ENCODE results near the gene FBLN1. TPM values are rescaled to one million over a fixed set of nuclear protein-coding genes. Genes with fewer than 3 reads are reported as not detected.

The FBLN1 gene
- total and polyA plus RNA-seq, 2 of the 8 experiments (the other 6 are each of a cell fraction or from before 2014, with no cell fraction given): 159 to 168 TPM

DNA sequence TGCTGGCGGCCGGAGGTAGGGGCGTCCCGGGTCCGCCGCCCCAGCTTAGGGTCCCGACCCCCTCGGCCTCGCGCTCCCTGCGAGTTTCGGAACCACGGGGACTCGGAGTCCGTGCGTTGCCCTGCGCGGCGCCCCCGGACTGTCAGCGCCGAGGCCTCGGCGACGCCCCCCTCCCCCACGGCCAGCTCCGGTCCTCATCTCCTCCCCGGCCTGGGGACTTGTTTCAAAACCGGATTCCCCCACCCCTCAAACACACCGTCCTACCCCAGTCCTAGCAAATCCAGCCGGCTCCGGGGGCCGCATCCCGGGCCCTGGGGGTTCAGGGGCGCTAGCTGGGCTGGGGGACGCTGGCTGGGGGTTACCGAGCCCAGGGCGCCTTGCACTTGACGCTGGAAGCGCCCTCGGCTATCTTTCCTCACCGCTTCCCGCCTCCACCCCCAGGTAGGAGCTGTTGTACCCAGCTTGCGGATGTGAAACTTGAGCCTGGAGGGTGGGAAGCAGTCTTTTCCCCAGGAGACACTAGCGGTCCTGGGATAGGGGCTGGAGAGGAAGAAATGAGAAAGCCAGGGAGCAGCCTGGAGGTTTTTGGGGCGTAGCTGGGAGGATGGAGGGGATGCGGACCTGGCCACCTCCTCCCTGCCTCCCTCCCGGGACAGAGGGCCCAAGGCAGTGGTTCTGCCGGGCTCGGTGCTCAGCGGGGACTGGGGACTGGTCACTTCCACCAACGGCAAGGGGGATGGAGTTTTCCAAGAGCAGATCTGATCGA is 550 bp downstream of the FBLN1 start:
- DNase-seq (ENCODE audit: low read depth in 1 of 2, low spot score in 2 of 2): peak in 1 of 2 experiments; percentile 76
- Histone ChIP-seq H3K23me2 (ENCODE audit: low read depth, low read length) (peaks cover 15% of the 10 kb centered on the region), H3K4ac (replicated peaks; ENCODE audit: insufficient read length, low read depth, low read length) (peak overlapping the region; percentile 85), H3K9ac (replicated peaks in 1 of 4; ENCODE audit: extremely low read depth in 1 of 4, low read depth in 3 of 4, low read length in 3 of 4) (peak overlapping the region; percentile 65 to 75 (median 74)), H3K18ac (ENCODE audit: extremely low read depth, low read length) (peak overlapping the region; percentile 88), H2BK15ac (ENCODE audit: low read length) (peak overlapping the region; percentile 72; the same call in 1 of the 2 replicates), H3K9me3 (ENCODE audit: insufficient read depth in 2 of 2, low read depth in 1 of 2, low read length in 1 of 2) (no peaks in the 10 kb centered on the region), H2AFZ (ENCODE audit: low read length) (no peak overlapping the region), H4K8ac (ENCODE audit: extremely low read depth, insufficient read depth, low read length) (peak overlapping the region; percentile 95), H3K79me1 (ENCODE audit: low read depth, low read length) (peaks cover 15% of the 10 kb centered on the region), H4K5ac (ENCODE audit: insufficient read length, low read depth, low read length) (peak overlapping the region; percentile 50), H2BK120ac (replicated peaks; ENCODE audit: low read depth, low read length) (peak overlapping the region; percentile 28), H2BK5ac (ENCODE audit: low read depth, low read length) (peak overlapping the region; percentile 91; the same call in 1 of the 2 replicates), H3K4me2 (ENCODE audit: insufficient read depth in 1 of 2, low read depth in 2 of 2, low read length in 2 of 2) (peak overlapping the region; percentile 84), H3K27ac (ENCODE audit: low read depth, low read length) (peak overlapping the region; percentile 43), H4K91ac (replicated peaks; ENCODE audit: insufficient read length, low read length) (peak overlapping the region; percentile 94), H3K23ac (ENCODE audit: insufficient read length) (no peak overlapping the region), H3K36me3 (ENCODE audit: control insufficient read depth in 2 of 4, insufficient read depth in 4 of 4, low read length in 3 of 4) (no peaks in the 10 kb centered on the region), H3K56ac (replicated peaks; ENCODE audit: insufficient read length, low read depth, low read length) (peak overlapping the region; percentile 11), H4K20me1 (replicated peaks in 1 of 2; ENCODE audit: control insufficient read depth in 1 of 2, insufficient read depth in 2 of 2, low read length in 2 of 2) (peaks cover 2 to 6% of the 10 kb centered on the region in 2 experiments), H3K27me3 (replicated peaks in 1 of 4; ENCODE audit: control insufficient read depth in 3 of 4, extremely low read depth in 1 of 4, insufficient read depth in 3 of 4, low read length in 3 of 4) (no peaks in the 10 kb centered on the region), H3K79me2 (ENCODE audit: control insufficient read depth in 1 of 2, insufficient read depth in 2 of 2, low read length in 2 of 2) (peaks cover 15 to 30% of the 10 kb centered on the region in 2 experiments), H3K4me1 (replicated peaks in 1 of 4; ENCODE audit: control insufficient read depth in 3 of 4, insufficient read depth in 4 of 4, low read length in 3 of 4) (peaks cover 3 to 25% (median 16%) of the 10 kb centered on the region in 4 experiments), H2BK20ac (ENCODE audit: low read length) (peak overlapping the region; percentile 72; the same call in 1 of the 2 replicates), H2AK5ac (ENCODE audit: low read depth, low read length) (no peak overlapping the region; the same call in 1 of the 2 replicates), H3K4me3 (ENCODE audit: extremely low read depth in 1 of 4, insufficient read depth in 2 of 4, low read depth in 3 of 4, low read length in 4 of 4) (peak overlapping the region; percentile 72 to 87 (median 74)), H2BK12ac (ENCODE audit: low read depth, low read length) (peak overlapping the region; percentile 87; the same call in 1 of the 2 replicates), H3K14ac (ENCODE audit: insufficient read length) (peak overlapping the region; percentile 33)
- FAIRE-seq: no peak
- WGBS, 2 experiments (ENCODE audit: extremely low coverage in 1 of 2, insufficient coverage in 1 of 2, insufficient read length in 1 of 2, insufficient replicate concordance in 2 of 2, low coverage in 1 of 2, low lambda C conversion rate in 2 of 2, missing lambda C conversion rate in 1 of 2): 0% methylated on average over 17 of the region's 53 CpGs; no CpG with 5 or more reads in 1 of the 2 experiments
- ChIA-PET CTCF (ENCODE audit: partially characterized antibody) (interaction anchor here (0.5 to 3.0 kb wide), 4 partner anchors 11 to 214 kb away, joined by 3 to 11 read pairs (median 4); no protein-coding TSS in a partner anchor), POLR2A (ENCODE audit: partially characterized antibody) (interaction anchor here (0.7 to 3.7 kb wide), 9 partner anchors 9 to 213 kb away, joined by 3 to 44 read pairs (median 3); no protein-coding TSS in a partner anchor)
- no peak for TF ChIP-seq CHD2 (IDR thresholded peaks at IDR 0.05; ENCODE audit: low read length)
- peak; percentile 5; the same call in 1 of the 2 replicates for TF ChIP-seq PHF8 (conservative IDR thresholded peaks at IDR 0.05; ENCODE audit: low read depth, low read length)
- no peak for TF ChIP-seq SRF (IDR thresholded peaks at IDR 0.05; ENCODE audit: low read depth, low read length)
- TF ChIP-seq RBBP5 (IDR thresholded peaks at IDR 0.05; ENCODE audit: borderline replicate concordance, low read depth, low read length): no peak; the same call in 1 of the 2 replicates
- no peak for TF ChIP-seq TAF1 (IDR thresholded peaks at IDR 0.05; ENCODE audit: low read depth, low read length)
- 0 out of 2 replicates have a peak, but pooled peaks have one; percentile 7 for TF ChIP-seq POLR2AphosphoS5 (IDR thresholded peaks at IDR 0.05; ENCODE audit: low read depth, low read length)
- TF ChIP-seq RFX5 (IDR thresholded peaks at IDR 0.05; ENCODE audit: borderline replicate concordance, low read depth, low read length): no peak
- TF ChIP-seq KDM1A (IDR thresholded peaks at IDR 0.05; ENCODE audit: borderline replicate concordance, low read length): peak; percentile 80
- TF ChIP-seq CBX8 (IDR thresholded peaks at IDR 0.05; ENCODE audit: borderline replicate concordance, low read depth, low read length): no peak
- TF ChIP-seq KDM5A (IDR thresholded peaks at IDR 0.05; ENCODE audit: low read length): no peak
- no peak for TF ChIP-seq CEBPB (IDR thresholded peaks at IDR 0.05; ENCODE audit: low read depth, low read length)
- TF ChIP-seq SP4 (IDR thresholded peaks at IDR 0.05; ENCODE audit: low read length): 0 out of 2 replicates have a peak, but pooled peaks have one; percentile 36

Data from H1 (cell line).